ENCODE results near the gene FTH1. TPM values are rescaled to one million over a fixed set of nuclear protein-coding genes. Genes with fewer than 3 reads are reported as not detected.
A peak's percentile ranks its signal among the peaks of the same experiment; 100 is the strongest.

The FTH1 gene
- total and polyA plus RNA-seq, 2 of the 13 experiments (the other 11 are each of a cell fraction or from before 2014, with no cell fraction given) = 607 to 760 TPM

DNA sequence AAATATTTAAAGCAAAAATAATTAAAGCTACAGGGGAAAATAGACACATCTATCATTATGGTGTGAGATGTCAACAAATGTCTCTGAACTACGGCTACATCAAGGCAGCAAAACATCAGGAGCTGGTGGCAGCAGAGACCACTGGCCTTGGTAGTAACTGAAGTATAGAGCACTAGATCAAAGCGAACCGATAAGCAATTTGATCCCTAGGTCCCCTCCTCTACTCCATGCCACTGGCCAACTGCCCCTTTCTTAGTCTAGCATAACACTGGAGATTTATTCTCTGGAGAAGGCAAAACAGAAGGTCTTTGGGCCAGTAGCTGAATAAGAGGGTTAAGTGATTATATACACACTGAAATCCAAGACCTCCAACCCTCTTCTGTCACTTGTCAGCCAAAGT is 36.5 kb downstream of the FTH1 start (continued):
- TF ChIP-seq, protein P1, sequence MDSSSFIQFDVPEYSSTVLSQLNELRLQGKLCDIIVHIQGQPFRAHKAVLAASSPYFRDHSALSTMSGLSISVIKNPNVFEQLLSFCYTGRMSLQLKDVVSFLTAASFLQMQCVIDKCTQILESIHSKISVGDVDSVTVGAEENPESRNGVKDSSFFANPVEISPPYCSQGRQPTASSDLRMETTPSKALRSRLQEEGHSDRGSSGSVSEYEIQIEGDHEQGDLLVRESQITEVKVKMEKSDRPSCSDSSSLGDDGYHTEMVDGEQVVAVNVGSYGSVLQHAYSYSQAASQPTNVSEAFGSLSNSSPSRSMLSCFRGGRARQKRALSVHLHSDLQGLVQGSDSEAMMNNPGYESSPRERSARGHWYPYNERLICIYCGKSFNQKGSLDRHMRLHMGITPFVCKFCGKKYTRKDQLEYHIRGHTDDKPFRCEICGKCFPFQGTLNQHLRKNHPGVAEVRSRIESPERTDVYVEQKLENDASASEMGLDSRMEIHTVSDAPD (CRISPR knock-in tag; IDR thresholded peaks at IDR 0.05) = no peak
- no peak for TF ChIP-seq ZNF766 (CRISPR knock-in tag; IDR thresholded peaks at IDR 0.05; ENCODE audit: borderline replicate concordance)
- no peak for TF ChIP-seq RBM39 (IDR thresholded peaks at IDR 0.05; ENCODE audit: low read depth, low read length, poor library complexity, severe bottlenecking)
- TF ChIP-seq SP5 (CRISPR knock-in tag; IDR thresholded peaks at IDR 0.05; ENCODE audit: borderline replicate concordance, low read depth) = peak; percentile 37; the same call in 1 of the 2 replicates
- TF ChIP-seq, protein P2, sequence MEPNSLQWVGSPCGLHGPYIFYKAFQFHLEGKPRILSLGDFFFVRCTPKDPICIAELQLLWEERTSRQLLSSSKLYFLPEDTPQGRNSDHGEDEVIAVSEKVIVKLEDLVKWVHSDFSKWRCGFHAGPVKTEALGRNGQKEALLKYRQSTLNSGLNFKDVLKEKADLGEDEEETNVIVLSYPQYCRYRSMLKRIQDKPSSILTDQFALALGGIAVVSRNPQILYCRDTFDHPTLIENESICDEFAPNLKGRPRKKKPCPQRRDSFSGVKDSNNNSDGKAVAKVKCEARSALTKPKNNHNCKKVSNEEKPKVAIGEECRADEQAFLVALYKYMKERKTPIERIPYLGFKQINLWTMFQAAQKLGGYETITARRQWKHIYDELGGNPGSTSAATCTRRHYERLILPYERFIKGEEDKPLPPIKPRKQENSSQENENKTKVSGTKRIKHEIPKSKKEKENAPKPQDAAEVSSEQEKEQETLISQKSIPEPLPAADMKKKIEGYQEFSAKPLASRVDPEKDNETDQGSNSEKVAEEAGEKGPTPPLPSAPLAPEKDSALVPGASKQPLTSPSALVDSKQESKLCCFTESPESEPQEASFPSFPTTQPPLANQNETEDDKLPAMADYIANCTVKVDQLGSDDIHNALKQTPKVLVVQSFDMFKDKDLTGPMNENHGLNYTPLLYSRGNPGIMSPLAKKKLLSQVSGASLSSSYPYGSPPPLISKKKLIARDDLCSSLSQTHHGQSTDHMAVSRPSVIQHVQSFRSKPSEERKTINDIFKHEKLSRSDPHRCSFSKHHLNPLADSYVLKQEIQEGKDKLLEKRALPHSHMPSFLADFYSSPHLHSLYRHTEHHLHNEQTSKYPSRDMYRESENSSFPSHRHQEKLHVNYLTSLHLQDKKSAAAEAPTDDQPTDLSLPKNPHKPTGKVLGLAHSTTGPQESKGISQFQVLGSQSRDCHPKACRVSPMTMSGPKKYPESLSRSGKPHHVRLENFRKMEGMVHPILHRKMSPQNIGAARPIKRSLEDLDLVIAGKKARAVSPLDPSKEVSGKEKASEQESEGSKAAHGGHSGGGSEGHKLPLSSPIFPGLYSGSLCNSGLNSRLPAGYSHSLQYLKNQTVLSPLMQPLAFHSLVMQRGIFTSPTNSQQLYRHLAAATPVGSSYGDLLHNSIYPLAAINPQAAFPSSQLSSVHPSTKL (CRISPR knock-in tag; IDR thresholded peaks at IDR 0.05) = peak; percentile 56; the same call in 1 of the 2 replicates
- TF ChIP-seq, protein P3, sequence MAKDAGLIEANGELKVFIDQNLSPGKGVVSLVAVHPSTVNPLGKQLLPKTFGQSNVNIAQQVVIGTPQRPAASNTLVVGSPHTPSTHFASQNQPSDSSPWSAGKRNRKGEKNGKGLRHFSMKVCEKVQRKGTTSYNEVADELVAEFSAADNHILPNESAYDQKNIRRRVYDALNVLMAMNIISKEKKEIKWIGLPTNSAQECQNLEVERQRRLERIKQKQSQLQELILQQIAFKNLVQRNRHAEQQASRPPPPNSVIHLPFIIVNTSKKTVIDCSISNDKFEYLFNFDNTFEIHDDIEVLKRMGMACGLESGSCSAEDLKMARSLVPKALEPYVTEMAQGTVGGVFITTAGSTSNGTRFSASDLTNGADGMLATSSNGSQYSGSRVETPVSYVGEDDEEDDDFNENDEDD (CRISPR knock-in tag; IDR thresholded peaks at IDR 0.05; ENCODE audit: borderline replicate concordance) = no peak
- TF ChIP-seq BHLHE40 (IDR thresholded peaks at IDR 0.05; ENCODE audit: low read length) = no peak
- no peak for TF ChIP-seq SOX13 (IDR thresholded peaks at IDR 0.05)
- 0 out of 4 replicates have a peak, but pooled peaks of 1 of the 2 experiments have one; percentile 18 for TF ChIP-seq SOX13 (CRISPR knock-in tag; conservative IDR thresholded peaks at IDR 0.05 in 1 of 2, IDR thresholded peaks at IDR 0.05 in 1 of 2)
- peak; percentile 54; the same call in 1 of the 2 replicates for TF ChIP-seq SIX1 (CRISPR knock-in tag; IDR thresholded peaks at IDR 0.05; ENCODE audit: borderline replicate concordance)
- peak; percentile 12; the same call in 1 of the 2 replicates for TF ChIP-seq SALL1 (CRISPR knock-in tag; IDR thresholded peaks at IDR 0.05)

Data from HepG2 (cell line).